Fibroblast of lung (primary cell): Measurements from ENCODE around the gene NMRK2. TPM values are rescaled to one million over a fixed set of nuclear protein-coding genes. Genes with fewer than 3 reads are reported as not detected.

Source experiments
- DNase-seq, 2 donors: peaks; one replicate each; pipeline versions ENCODE4 v3.0.0 to v3.0.0-alpha.2; 2010; ENCODE audit warnings: low read depth in 2 of 2
- H2AFZ ChIP-seq: 2 replicates; pipeline ENCODE4 v1.5.1; 2012; ENCODE audit warnings: low read length, control low read depth, inconsistent platforms
- H3K27ac ChIP-seq: 2 replicates; pipeline ENCODE4 v1.5.1; 2011; ENCODE audit warnings: low read length, control low read depth; ENCODE audit not compliant: insufficient read depth
- H3K27me3 ChIP-seq: 2 replicates; pipeline ENCODE4 v1.5.1; 2011; ENCODE audit warnings: mild to moderate bottlenecking, low read length; ENCODE audit not compliant: control insufficient read depth, insufficient read depth
- H3K36me3 ChIP-seq: 2 replicates; pipeline ENCODE4 v1.5.1; 2011; ENCODE audit warnings: low read length; ENCODE audit not compliant: control insufficient read depth, insufficient read depth
- H3K4me1 ChIP-seq: 2 replicates; pipeline ENCODE4 v1.5.1; 2011; ENCODE audit warnings: low read length; ENCODE audit not compliant: control insufficient read depth, insufficient read depth; ENCODE audit errors: extremely low read depth
- H3K4me2 ChIP-seq: 2 replicates; pipeline ENCODE4 v1.5.1; 2011; ENCODE audit warnings: low read length, control low read depth; ENCODE audit not compliant: insufficient read depth; ENCODE audit errors: extremely low read depth
- H3K4me3 ChIP-seq, 4 experiments: fragments of 200-600 bp in 1 of 4; sonication (generic) in 1 of 4; replicated peaks in 1 of 4; 2 replicates each; pipeline ENCODE4 v1.5.1; 2011 to 2016; ENCODE audit warnings: low read length in 4 of 4, low read depth in 3 of 4, mild to moderate bottlenecking in 3 of 4, control low read depth in 2 of 4, inconsistent platforms in 1 of 4, mixed read lengths in 1 of 4; ENCODE audit not compliant: insufficient read depth in 1 of 4; ENCODE audit errors: control extremely low read depth in 1 of 4
- H3K79me2 ChIP-seq: 2 replicates; pipeline ENCODE4 v1.5.1; 2012; ENCODE audit warnings: mild to moderate bottlenecking, low read length, inconsistent platforms; ENCODE audit not compliant: control insufficient read depth, insufficient read depth
- H3K9ac ChIP-seq: 2 replicates; pipeline ENCODE4 v1.5.1; 2011; ENCODE audit warnings: mild to moderate bottlenecking, low read length, control low read depth; ENCODE audit not compliant: insufficient read depth
- H3K9me3 ChIP-seq: 2 replicates; pipeline ENCODE4 v1.5.1; 2012; ENCODE audit warnings: low read depth, low read length; ENCODE audit not compliant: control insufficient read depth, insufficient read depth
- H4K20me1 ChIP-seq: 2 replicates; pipeline ENCODE4 v1.5.1; 2011; ENCODE audit warnings: low read length; ENCODE audit not compliant: control insufficient read depth, insufficient read depth; ENCODE audit errors: extremely low read depth
- EZH2 ChIP-seq: IDR thresholded peaks from 2 replicates; pipeline ENCODE4 v1.5.1; 2012; ENCODE audit warnings: low read length, control low read depth, mild to moderate bottlenecking; ENCODE audit errors: missing control alignments
- polyA plus RNA-seq, 2 donors: library from polyadenylated mRNA; depleted of rRNA in 1 of 2; stranded (reverse) in 1 of 2; unstranded in 1 of 2; fragments of >200 nt; gene quantifications; 2 replicates each; pipeline ENCODE4 v1.2.1, GENCODE V29; 2011 to 2012; ENCODE audit warnings: missing spikeins in 1 of 2
- total RNA-seq: library from RNA; depleted of rRNA; stranded (reverse); fragments of >200 nt; gene quantifications from 2 replicates; pipeline ENCODE4 v1.2.1, GENCODE V29; 2014
- TF ChIP-seq, protein P1 (sequence below), 2 donors: IDR thresholded peaks in 1 of 2; conservative IDR thresholded peaks in 1 of 2; 1 replicate in 1 of 2; 2 replicates in 1 of 2; pipeline ENCODE4 v1.5.1; 2011 to 2012; ENCODE audit warnings: low read length in 2 of 2, control low read depth in 1 of 2, inconsistent platforms in 1 of 2, low read depth in 1 of 2, mild to moderate bottlenecking in 1 of 2

The NMRK2 gene
- total and polyA plus RNA-seq, 2 donors (not counting 1 experiment from before 2014, with no cell fraction given) = not detected

DNA sequence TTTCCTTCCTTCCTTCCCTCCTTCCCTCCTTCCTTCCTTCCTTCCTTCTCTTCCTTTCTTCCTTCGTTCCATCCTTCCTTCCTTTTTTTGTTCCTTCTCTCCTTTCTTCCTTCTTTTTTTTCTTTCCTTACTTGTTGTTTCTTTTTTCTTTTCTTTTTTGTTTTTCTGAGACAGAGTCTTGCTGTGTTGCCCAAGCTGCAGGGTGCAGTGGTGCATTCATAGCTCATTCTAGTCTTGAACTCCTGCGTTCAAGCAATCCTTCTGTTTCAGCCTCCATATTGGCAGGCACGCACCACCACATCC is 57.9 kb downstream of the NMRK2 start:
- no peak overlapping the region for H3K4me3 ChIP-seq
- H3K9ac ChIP-seq = no peak overlapping the region
- H3K27me3 ChIP-seq = no peaks in the 10 kb centered on the region
- no peak overlapping the region for H3K27ac ChIP-seq
- H4K20me1 ChIP-seq = no peaks in the 10 kb centered on the region
- no peak for TF ChIP-seq EZH2
- TF ChIP-seq, protein P1, sequence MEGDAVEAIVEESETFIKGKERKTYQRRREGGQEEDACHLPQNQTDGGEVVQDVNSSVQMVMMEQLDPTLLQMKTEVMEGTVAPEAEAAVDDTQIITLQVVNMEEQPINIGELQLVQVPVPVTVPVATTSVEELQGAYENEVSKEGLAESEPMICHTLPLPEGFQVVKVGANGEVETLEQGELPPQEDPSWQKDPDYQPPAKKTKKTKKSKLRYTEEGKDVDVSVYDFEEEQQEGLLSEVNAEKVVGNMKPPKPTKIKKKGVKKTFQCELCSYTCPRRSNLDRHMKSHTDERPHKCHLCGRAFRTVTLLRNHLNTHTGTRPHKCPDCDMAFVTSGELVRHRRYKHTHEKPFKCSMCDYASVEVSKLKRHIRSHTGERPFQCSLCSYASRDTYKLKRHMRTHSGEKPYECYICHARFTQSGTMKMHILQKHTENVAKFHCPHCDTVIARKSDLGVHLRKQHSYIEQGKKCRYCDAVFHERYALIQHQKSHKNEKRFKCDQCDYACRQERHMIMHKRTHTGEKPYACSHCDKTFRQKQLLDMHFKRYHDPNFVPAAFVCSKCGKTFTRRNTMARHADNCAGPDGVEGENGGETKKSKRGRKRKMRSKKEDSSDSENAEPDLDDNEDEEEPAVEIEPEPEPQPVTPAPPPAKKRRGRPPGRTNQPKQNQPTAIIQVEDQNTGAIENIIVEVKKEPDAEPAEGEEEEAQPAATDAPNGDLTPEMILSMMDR (conservative IDR thresholded peaks at IDR 0.05 in 1 of 2, IDR thresholded peaks at IDR 0.05 in 1 of 2; ENCODE audit: low read depth in 1 of 2, low read length in 2 of 2) = no peak
- H3K36me3 ChIP-seq = no peaks in the 10 kb centered on the region
- H2AFZ ChIP-seq = peak overlapping the region; percentile 44
- H3K4me1 ChIP-seq = peaks cover 6% of the 10 kb centered on the region
- no peak overlapping the region for H3K4me2 ChIP-seq
- no peaks in the 10 kb centered on the region for H3K79me2 ChIP-seq
- H3K9me3 ChIP-seq = no peaks in the 10 kb centered on the region
- no peak for DNase-seq

Other genes with a start within 250 kb of the NMRK2 start
- gene PIP5K1C, start 232.6 kb upstream of the NMRK2 start, total RNA-seq = 11.3 and 16.7 TPM in 2 replicates
- 8.7 and 12.9 TPM in 2 replicates for gene PIP5K1C, start 232.6 kb upstream of the NMRK2 start, polyA plus RNA-seq
- gene TJP3, start 224.7 kb upstream of the NMRK2 start, total RNA-seq = not detected in 2 replicates
- not detected in 2 replicates for gene TJP3, start 224.7 kb upstream of the NMRK2 start, polyA plus RNA-seq
- gene APBA3, start 171.4 kb upstream of the NMRK2 start, total RNA-seq = 21.8 and 22.3 TPM in 2 replicates
- gene APBA3, start 171.4 kb upstream of the NMRK2 start, polyA plus RNA-seq = 2.7 TPM in 2 replicates
- gene MRPL54, start 170.4 kb upstream of the NMRK2 start, total RNA-seq = 42.6 and 45.4 TPM in 2 replicates
- gene MRPL54, start 170.4 kb upstream of the NMRK2 start, polyA plus RNA-seq = 29.7 and 32.5 TPM in 2 replicates
- not detected in 2 replicates for gene RAX2, start 160.8 kb upstream of the NMRK2 start, total RNA-seq
- gene RAX2, start 160.8 kb upstream of the NMRK2 start, polyA plus RNA-seq = not detected in 2 replicates
- gene MATK, start 146.7 kb upstream of the NMRK2 start, total RNA-seq = under 0.01 TPM in 1 of 2 replicates, not detected in the other
- not detected in 2 replicates for gene MATK, start 146.7 kb upstream of the NMRK2 start, polyA plus RNA-seq
- gene ZFR2, start 64.0 kb upstream of the NMRK2 start, total RNA-seq = not detected in 2 replicates
- gene ZFR2, start 64.0 kb upstream of the NMRK2 start, polyA plus RNA-seq = not detected in 2 replicates
- gene ATCAY, start 52.4 kb upstream of the NMRK2 start, total RNA-seq = not detected in 2 replicates
- gene ATCAY, start 52.4 kb upstream of the NMRK2 start, polyA plus RNA-seq = 0.01 and 0.05 TPM in 2 replicates
- gene DAPK3, start 38.0 kb downstream of the NMRK2 start, total RNA-seq = 113 and 114 TPM in 2 replicates
- gene DAPK3, start 38.0 kb downstream of the NMRK2 start, polyA plus RNA-seq = 68.0 and 69.8 TPM in 2 replicates
- gene EEF2, start 52.4 kb downstream of the NMRK2 start, total RNA-seq = 2,646 and 3,813 TPM in 2 replicates
- gene EEF2, start 52.4 kb downstream of the NMRK2 start, polyA plus RNA-seq = 976 and 986 TPM in 2 replicates
- 12.1 and 14.9 TPM in 2 replicates for gene PIAS4, start 74.7 kb downstream of the NMRK2 start, total RNA-seq
- gene PIAS4, start 74.7 kb downstream of the NMRK2 start, polyA plus RNA-seq = 6.6 and 7.3 TPM in 2 replicates
- 11.8 and 17.7 TPM in 2 replicates for gene ZBTB7A, start 133.8 kb downstream of the NMRK2 start, total RNA-seq
- 4.7 and 4.9 TPM in 2 replicates for gene ZBTB7A, start 133.8 kb downstream of the NMRK2 start, polyA plus RNA-seq
- 159 and 177 TPM in 2 replicates for gene MAP2K2, start 191.1 kb downstream of the NMRK2 start, total RNA-seq
- gene MAP2K2, start 191.1 kb downstream of the NMRK2 start, polyA plus RNA-seq = 61.6 and 100 TPM in 2 replicates
- gene CREB3L3, start 220.6 kb downstream of the NMRK2 start, total RNA-seq = 0.17 TPM in 1 of 2 replicates, not detected in the other
- gene CREB3L3, start 220.6 kb downstream of the NMRK2 start, polyA plus RNA-seq = not detected in 2 replicates
- gene SIRT6, start 249.5 kb downstream of the NMRK2 start, total RNA-seq = 9.2 and 10.0 TPM in 2 replicates
- 8.8 and 11.0 TPM in 2 replicates for gene SIRT6, start 249.5 kb downstream of the NMRK2 start, polyA plus RNA-seq
- 2.3 and 2.6 TPM in 2 replicates for gene ANKRD24, start 249.6 kb downstream of the NMRK2 start, total RNA-seq
- 0.09 and 0.14 TPM in 2 replicates for gene ANKRD24, start 249.6 kb downstream of the NMRK2 start, polyA plus RNA-seq